ACC112 (cell line): Measurements from ENCODE around the gene ITFG1.

Experiments
- H2AFZ ChIP-seq: fragments of 200-600 bp; sonication (generic); one replicate; pipeline ENCODE4 v1.6.0; 2017; ENCODE audit warnings: antibody characterized with exemption, low read length; ENCODE audit not compliant: unreplicated experiment
- H3K27ac ChIP-seq: fragments of 200-600 bp; sonication (generic); 2 replicates; pipeline ENCODE4 v1.5.1; 2014; ENCODE audit warnings: low read depth, mild to moderate bottlenecking, antibody characterized with exemption, low read length, moderate library complexity
- H3K27me3 ChIP-seq: fragments of 200-600 bp; sonication (generic); 2 replicates; pipeline ENCODE4 v1.6.1; 2014; ENCODE audit warnings: mild to moderate bottlenecking, antibody characterized with exemption, low read length, moderate library complexity, mixed read lengths; ENCODE audit not compliant: insufficient read depth
- H3K36me3 ChIP-seq: fragments of 200-600 bp; sonication (generic); 2 replicates; pipeline ENCODE4 v1.6.1; 2016; ENCODE audit warnings: mild to moderate bottlenecking, antibody characterized with exemption, low read length, moderate library complexity, mixed read lengths; ENCODE audit not compliant: insufficient read depth
- H3K4me1 ChIP-seq: fragments of 200-600 bp; sonication (generic); one replicate; pipeline ENCODE4 v1.6.1; 2016; ENCODE audit warnings: low read length, mixed read lengths; ENCODE audit not compliant: insufficient read depth, unreplicated experiment, control insufficient read depth
- H3K4me3 ChIP-seq: fragments of 200-600 bp; sonication (generic); 2 replicates; pipeline ENCODE4 v1.5.1; 2014; ENCODE audit warnings: mild to moderate bottlenecking, low read depth, low read length
- H3K79me2 ChIP-seq: fragments of 200-600 bp; sonication (generic); one replicate; pipeline ENCODE4 v1.6.0; 2016; ENCODE audit warnings: low read length; ENCODE audit not compliant: control insufficient read depth, unreplicated experiment, insufficient read depth

The ITFG1 gene

DNA sequence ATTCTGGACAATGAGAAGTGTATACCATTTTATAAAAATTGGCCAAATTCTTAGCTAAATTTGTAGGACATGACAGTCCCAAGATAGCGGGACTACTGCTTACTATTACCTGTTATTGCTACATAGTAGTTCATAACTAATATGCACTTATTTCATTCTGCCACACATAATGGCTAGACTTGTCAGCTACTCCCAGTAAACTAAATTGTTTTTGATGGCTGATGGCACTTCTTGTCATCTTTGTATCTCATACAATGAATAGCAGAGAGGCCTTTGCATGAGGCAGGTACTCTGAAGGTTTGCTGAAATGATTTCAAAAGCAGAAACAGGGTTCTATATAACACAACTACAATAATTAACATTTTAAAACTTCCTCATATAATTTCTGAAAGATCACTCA is 44.0 kb downstream of the ITFG1 start:
- H3K27ac ChIP-seq = no peak overlapping the region
- H3K36me3 ChIP-seq = no peaks in the 10 kb centered on the region
- H3K4me3 ChIP-seq = no peak overlapping the region
- no peak overlapping the region for H2AFZ ChIP-seq
- H3K27me3 ChIP-seq = no peaks in the 10 kb centered on the region
- H3K4me1 ChIP-seq = no peaks in the 10 kb centered on the region
- H3K79me2 ChIP-seq = no peaks in the 10 kb centered on the region

- Histone ChIP-seq H3K27ac (no peak overlapping the region), H3K4me3 (no peak overlapping the region)
These were observed 47.8 kb downstream of the ITFG1 start for GRCh38 chr16:47413041-47413440.

DNA sequence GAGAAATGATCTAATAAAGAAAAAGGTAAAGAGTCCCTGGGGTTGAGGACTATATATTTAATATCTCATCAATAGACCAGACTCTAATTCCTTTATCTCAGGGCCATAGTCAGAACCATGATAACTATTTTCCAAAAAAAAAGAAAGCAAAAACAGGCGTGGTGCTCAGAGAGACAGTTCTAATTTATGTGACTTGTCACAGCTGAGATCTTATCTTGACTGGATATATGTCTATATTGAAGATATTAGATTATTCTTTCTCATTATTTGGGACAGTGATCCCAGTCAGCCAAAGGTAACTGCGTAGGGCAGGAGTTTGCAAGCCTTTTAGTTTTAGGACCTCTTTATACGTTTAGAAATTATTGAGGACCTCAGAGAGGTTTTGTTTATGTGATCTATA is 52.4 kb downstream of the ITFG1 start:
- Histone ChIP-seq H3K4me1 (no peaks in the 10 kb centered on the region), H3K27ac (no peak overlapping the region), H3K79me2 (no peaks in the 10 kb centered on the region), H3K36me3 (no peaks in the 10 kb centered on the region), H3K4me3 (no peak overlapping the region), H2AFZ (no peak overlapping the region), H3K27me3 (no peaks in the 10 kb centered on the region)

More at GRCh38 chr16:47413041-47413440, 47.8 kb downstream of the ITFG1 start:
- Histone ChIP-seq H3K27me3 (no peaks in the 10 kb centered on the region), H3K4me1 (no peaks in the 10 kb centered on the region), H2AFZ (no peak overlapping the region), H3K36me3 (no peaks in the 10 kb centered on the region), H3K79me2 (no peaks in the 10 kb centered on the region)

DNA sequence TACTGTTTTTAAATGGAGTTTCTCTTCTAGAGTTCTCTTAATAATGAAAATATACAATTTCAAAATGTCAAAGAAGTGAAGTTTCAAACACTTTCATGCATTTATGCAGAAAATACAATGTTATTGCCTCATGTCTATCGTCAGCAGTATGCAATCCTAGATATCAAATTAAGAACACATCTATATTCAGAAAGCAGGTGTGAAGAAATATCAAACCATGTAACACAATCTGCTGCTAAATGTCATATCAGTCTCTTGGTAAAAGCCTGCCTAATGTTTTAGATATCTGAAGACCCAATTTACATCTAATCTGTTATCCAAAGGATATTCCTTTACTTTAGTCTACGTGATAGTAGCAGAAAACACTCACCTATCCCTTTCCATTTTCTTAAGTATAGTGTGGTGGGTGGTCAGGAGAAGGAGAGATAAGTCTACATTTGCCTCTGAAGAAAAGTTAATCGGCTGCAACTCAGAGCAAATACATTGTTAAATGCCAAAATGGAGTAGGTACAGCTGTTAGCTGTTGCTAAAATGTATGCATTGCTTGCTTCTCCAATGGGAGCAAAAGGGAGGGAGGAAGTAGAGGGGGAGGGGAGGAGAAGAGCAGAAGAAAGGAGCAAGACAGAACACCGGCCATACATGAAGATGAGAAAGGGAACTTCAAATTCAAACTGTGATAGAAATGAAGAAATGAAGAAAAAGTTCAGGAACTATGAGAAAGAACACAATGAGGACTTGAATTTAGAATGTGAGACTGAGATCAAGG is 64.9 kb downstream of the ITFG1 start:
- Histone ChIP-seq H3K79me2 (no peaks in the 10 kb centered on the region), H3K27ac (no peak overlapping the region), H2AFZ (no peak overlapping the region), H3K4me1 (no peaks in the 10 kb centered on the region), H3K27me3 (no peaks in the 10 kb centered on the region), H3K36me3 (no peaks in the 10 kb centered on the region), H3K4me3 (no peak overlapping the region)

- no peaks in the 10 kb centered on the region for H3K4me1 ChIP-seq
- H3K4me3 ChIP-seq = no peak overlapping the region
- no peaks in the 10 kb centered on the region for H3K79me2 ChIP-seq
- H3K27me3 ChIP-seq = no peaks in the 10 kb centered on the region
- no peak overlapping the region for H3K27ac ChIP-seq
- H2AFZ ChIP-seq = no peak overlapping the region
- no peaks in the 10 kb centered on the region for H3K36me3 ChIP-seq
These were observed 68.8 kb downstream of the ITFG1 start for GRCh38 chr16:47392081-47392480.

GRCh38 chr16:47388705-47389104 is 72.2 kb downstream of the ITFG1 start:
- Histone ChIP-seq H2AFZ (no peak overlapping the region), H3K27ac (no peak overlapping the region), H3K36me3 (no peaks in the 10 kb centered on the region), H3K27me3 (no peaks in the 10 kb centered on the region), H3K4me3 (no peak overlapping the region), H3K79me2 (no peaks in the 10 kb centered on the region), H3K4me1 (no peaks in the 10 kb centered on the region)

DNA sequence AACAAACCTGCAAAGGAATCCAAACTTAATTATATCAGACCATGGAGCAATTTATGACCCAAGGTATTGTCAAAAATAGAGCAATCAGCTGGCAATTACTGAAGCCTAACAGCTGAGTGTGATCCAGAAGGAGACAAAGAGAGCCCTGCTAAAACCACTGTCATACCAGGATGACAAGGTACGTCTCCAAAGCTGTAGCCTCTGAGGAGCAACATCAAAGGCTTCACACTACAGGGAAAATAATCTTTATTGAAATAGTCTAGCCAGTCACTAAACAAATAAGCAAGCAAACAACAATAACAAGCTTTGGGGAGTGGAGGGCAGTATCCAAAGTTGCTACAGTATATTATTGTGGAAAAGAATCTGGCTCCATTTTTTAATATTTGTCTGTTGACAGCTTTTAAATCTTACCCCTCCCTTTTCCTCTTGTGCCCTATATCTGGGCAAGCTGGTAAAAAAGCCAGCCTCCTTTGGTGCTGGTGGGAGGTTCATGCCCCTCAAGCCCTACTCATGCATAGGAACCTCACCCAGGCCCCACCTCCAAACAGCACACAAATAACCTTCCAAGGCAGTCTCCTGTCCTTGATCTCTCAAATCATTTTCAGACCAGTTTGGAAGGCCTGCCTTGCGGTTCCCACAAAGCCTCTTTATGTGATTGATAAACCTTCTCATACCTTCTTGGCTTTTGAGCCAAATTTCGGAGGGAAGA is 73.7 kb downstream of the ITFG1 start:
- Histone ChIP-seq H3K36me3 (no peaks in the 10 kb centered on the region), H3K27ac (no peak overlapping the region), H3K27me3 (no peaks in the 10 kb centered on the region), H3K4me1 (no peaks in the 10 kb centered on the region), H2AFZ (no peak overlapping the region), H3K4me3 (no peak overlapping the region), H3K79me2 (no peaks in the 10 kb centered on the region)

- Histone ChIP-seq H3K4me1 (no peaks in the 10 kb centered on the region), H2AFZ (no peak overlapping the region), H3K4me3 (no peak overlapping the region), H3K36me3 (no peaks in the 10 kb centered on the region), H3K27me3 (no peaks in the 10 kb centered on the region), H3K27ac (no peak overlapping the region), H3K79me2 (no peaks in the 10 kb centered on the region)
These were observed 74.6 kb downstream of the ITFG1 start for GRCh38 chr16:47386201-47386718.

DNA sequence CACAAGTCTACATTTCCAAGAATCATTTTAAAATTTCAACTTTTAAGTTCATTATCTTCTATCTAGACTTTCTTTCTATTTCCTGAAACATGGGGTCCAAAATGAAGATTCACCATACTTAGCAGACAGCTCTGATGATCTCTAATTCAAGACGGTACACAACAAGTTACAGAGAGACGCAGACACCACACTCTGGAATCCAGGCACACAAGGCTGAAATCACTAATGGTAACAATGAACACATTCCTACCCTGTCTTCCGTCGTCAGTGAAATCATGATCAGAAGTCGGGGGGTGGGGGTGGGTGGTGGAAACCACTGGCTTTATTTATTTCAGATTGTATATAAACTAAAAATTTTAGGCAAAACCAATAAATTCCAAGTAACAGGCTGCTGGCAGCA is 78.5 kb downstream of the ITFG1 start:
- Histone ChIP-seq H3K27me3 (no peaks in the 10 kb centered on the region), H3K4me1 (no peaks in the 10 kb centered on the region), H3K36me3 (no peaks in the 10 kb centered on the region), H3K4me3 (no peak overlapping the region), H2AFZ (no peak overlapping the region), H3K27ac (no peak overlapping the region), H3K79me2 (no peaks in the 10 kb centered on the region)

- H3K27me3 ChIP-seq = no peaks in the 10 kb centered on the region
- H3K36me3 ChIP-seq = 0 out of 2 replicates have a peak, but pooled peaks cover 8% of the 10 kb centered on the region
- no peaks in the 10 kb centered on the region for H3K4me1 ChIP-seq
- no peaks in the 10 kb centered on the region for H3K79me2 ChIP-seq
- H3K4me3 ChIP-seq = no peak overlapping the region
- H3K27ac ChIP-seq = no peak overlapping the region
- no peak overlapping the region for H2AFZ ChIP-seq
These were observed 83.7 kb downstream of the ITFG1 start for GRCh38 chr16:47377154-47377553.

DNA sequence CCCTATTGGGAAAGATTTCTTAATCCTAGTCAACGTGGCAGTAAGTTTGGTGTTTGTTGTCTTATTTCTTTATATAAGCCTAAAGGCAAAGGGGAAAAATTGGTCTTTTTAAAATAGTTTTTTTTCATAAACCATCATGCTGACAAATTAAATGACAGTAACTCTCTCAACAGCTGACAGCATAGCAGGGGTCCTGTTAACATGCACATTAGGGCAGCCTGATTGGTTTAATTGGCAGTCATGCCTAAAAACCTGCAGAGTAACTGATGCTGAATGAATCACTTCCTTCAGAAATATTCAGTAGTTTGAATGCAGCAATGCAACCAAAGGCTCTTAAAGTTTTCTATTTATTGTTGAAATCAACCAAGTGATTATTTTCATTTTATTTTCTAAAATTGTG is 85.4 kb downstream of the ITFG1 start:
- no peak overlapping the region for H2AFZ ChIP-seq
- no peak overlapping the region for H3K27ac ChIP-seq
- no peaks in the 10 kb centered on the region for H3K79me2 ChIP-seq
- no peaks in the 10 kb centered on the region for H3K27me3 ChIP-seq
- 0 out of 2 replicates have a peak, but pooled peaks cover 8% of the 10 kb centered on the region for H3K36me3 ChIP-seq
- H3K4me3 ChIP-seq = no peak overlapping the region
- no peaks in the 10 kb centered on the region for H3K4me1 ChIP-seq
